NCI-H82 (cell line): ENCODE results near the gene TMEM62.
"Not testable (repeated sequence)": the region's sequence is repeated elsewhere in the genome, so short reads cannot be mapped to it uniquely, and the experiment has no call there.

Experiments used
- DNase-seq: peaks from one replicate; lab custom pipeline; 2025; lab: John Stamatoyannopoulos, UW

TMEM62 gene

DNA sequence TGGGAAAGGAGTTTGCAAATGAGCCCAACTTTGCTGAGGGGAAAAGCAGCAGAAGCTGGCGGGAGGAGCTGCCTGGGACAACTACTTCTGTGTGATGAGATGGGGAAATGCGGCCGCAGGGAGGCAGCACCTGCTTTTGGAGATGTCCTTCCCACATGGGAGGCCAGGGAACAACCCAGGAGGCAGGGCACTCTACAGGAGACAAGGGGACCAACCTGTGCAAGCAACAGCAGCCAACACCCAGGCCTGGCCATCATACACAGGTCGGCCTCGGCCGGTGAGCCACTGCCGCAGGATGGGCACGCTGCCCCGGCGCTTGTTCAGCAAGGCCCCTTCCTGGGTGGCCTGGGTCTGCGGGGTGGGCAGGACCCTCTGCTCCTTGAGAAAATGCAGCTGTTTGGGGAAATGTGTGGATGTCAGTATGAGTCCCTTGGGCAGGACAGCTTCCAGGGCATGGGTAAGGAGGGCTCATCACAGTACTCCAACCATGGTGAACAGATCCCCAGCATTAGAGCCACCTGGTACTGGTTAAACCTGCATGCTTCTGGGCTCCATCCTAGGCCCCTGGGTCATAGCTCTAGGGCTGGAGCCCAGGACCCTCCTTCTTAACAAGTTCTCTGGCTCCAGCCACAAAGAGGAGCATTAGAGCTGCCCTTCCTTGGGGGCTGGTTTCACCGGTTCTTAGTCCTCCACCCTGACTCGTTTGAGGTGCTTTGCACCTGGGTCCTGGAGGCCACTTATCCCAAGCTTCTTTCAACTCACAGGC is 75.9 kb downstream of the TMEM62 start:
- DNase-seq, result peak; percentile 40

DNA sequence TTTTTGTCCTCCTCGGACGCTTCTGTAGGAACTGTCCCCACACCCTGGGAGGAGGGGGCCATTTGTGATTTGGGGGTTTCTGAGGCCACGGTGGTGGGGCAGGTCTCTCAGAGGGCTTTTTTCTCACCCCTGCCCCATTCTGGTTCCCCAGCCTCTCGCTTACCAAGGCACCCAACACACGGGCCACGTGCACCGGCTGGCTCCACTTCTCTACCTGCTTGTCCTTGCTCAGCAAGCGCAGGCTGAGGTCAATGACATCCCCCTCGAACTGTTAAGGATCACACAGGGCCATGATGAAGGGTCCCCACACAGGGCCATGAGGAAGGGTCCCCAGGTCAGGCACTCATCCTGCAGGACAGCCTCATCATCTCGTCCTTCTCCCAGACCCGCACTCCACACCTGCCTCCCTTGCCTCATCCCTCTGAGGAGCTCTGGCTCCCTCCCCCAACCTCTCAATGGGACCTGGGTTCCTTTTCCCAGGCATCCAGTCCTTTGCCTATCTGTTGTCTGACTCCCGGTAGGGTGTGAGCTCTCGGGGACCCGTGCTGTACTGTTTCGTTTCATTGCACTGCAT is 76.9 kb downstream of the TMEM62 start:
- no peak for DNase-seq

- no peak for DNase-seq
Measured at GRCh38 chr15:43210807-43211206, 77.4 kb downstream of the TMEM62 start.

GRCh38 chr15:43211224-43211735 is 77.9 kb downstream of the TMEM62 start:
- no peak for DNase-seq

DNA sequence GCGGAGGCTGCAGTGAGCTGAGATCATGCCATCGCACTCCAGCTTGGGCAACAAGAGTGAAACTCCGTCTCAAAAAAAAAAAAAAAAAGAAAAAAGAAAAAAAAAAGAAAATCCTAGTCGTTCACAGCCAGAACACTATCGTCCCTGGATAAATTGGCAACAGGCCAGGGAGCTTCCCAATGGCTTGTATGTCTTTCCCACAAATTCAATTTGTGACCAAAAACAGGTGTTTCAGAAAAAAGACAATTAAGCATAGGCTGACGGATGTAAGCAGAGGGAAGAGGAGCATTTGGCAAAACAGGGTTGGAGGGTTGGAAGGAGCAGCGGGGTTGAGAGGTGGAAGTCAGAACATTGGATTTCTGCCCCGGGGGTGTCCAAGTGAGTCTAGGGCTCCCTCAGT is 78.9 kb downstream of the TMEM62 start:
- DNase-seq, result peak; percentile 10

- no peak for DNase-seq
Measured at GRCh38 chr15:43212951-43213350, 79.6 kb downstream of the TMEM62 start.

GRCh38 chr15:43213466-43213865 is 80.1 kb downstream of the TMEM62 start:
- no peak for DNase-seq

- no peak for DNase-seq
Measured at GRCh38 chr15:43214169-43214568, 80.8 kb downstream of the TMEM62 start.

DNA sequence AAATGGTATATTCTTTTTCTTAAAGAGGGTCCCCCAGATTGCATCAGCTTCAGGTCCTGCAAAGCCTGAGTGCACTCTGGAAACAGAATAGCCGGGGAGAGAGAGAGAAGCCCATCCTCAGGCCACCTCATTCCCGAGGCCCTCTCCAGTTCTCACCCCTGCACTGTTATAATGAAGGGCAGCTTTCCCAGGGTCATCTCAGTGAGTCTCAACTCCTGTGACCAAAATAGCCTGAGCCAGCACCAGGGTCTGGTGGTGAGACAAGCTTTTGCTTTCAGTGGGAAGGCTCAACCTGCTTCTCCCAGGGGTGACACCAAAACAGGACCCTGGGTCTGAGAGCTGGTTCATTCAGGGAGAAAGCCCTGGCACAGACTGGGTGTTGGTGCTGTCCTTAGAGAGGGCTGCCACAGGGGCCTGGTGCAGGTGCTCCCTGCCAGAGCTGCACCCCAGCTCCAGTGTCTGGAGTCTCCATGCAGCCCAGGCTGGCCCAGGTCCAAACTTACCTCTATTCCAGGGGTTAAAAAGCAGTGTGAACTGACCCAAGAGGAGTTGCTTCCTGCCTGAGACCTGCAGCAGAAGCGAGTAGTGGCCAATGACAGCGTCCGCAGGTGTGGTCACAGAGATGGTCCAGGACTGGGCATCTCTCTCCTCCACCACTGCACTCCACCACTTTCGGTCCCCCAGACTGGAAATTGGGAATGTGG is 81.4 kb downstream of the TMEM62 start:
- DNase-seq, result no peak

DNA sequence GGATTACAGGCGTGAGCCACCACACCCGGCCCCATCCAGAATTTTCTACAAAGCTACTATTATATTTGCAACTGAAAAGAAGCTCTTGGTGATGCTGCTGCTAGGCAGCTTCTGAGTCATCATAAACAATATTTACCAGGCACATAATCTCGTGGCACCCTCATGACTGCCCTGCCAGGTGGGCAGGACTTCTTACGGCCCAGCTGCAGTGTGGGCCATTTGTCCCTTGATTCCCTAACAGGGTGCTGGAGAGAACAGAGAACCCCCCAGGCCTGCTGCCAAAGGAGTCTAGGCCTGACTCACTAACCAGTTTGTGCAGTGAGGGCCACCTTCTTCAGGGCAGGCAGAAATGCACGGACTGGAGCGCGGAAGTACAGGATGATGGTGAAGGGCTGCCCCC is 82.6 kb downstream of the TMEM62 start:
- no peak for DNase-seq

- DNase-seq, result peak; percentile 51
Measured at GRCh38 chr15:43218908-43219706, 85.7 kb downstream of the TMEM62 start.

GRCh38 chr15:43219929-43220928 is 86.8 kb downstream of the TMEM62 start:
- DNase-seq, result no peak

GRCh38 chr15:43220991-43221403 is 87.6 kb downstream of the TMEM62 start, which contains the start of gene EPB42:
EPB42 (minus strand) TSS chr15:43221018; CDS start chr15:43220825, 193 bp downstream.
- DNase-seq, result no peak

DNA sequence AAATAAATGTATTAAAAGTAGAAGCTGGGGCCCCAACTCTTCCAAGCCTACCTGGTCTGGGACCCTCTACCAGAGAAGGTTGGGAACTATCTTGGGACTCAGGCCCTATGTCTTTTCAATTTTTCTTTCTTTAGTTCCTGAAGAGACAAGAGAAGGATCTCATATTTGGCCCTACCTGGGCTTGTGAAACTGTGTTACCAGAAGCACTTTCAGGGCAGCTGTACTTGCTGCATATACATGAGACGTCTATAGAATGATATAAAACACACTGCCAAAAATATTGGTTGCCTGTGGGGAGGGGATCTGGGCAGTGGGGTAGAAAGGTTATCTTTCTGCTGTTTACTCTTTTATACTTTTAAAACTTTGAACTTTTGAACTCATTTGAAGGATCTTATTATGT is 88.0 kb downstream of the TMEM62 start:
- no peak for DNase-seq

DNA sequence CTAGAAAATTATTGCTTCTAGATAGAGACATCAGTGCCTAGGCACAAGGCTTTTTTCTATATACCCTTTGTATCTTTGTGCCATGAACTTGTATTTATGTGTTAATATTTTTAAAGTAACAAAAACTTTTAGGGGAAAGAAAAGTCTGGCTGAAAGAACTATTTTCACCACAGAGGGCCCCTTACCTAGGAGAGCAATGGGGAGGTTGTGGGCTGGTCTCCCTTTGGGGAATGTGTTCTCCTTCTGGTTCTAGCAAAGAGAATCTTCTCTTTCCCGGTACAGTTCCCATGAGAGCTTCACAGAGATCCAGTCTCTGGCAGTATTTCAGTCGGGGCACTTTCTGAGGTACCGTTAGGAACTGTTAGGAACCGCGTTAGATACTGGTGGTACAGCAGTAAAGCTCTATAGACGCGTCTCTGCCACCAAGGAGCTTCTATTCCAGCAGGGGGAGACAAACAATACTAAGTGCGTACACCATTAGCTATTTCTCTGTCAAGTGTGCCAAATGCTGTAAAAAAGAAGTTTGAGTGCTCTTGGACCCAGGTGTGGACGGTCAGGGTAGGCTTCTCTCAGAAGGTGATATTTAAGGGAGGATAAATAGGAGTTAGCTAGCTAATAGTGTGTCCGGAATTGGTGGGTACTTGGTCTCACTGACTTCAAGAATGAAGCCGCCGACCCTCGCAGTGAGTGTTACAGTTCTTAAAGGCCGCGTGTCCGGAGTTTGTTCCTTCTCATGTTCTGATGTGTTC is 92.0 kb downstream of the TMEM62 start:
- peak; percentile 74 for DNase-seq

DNA sequence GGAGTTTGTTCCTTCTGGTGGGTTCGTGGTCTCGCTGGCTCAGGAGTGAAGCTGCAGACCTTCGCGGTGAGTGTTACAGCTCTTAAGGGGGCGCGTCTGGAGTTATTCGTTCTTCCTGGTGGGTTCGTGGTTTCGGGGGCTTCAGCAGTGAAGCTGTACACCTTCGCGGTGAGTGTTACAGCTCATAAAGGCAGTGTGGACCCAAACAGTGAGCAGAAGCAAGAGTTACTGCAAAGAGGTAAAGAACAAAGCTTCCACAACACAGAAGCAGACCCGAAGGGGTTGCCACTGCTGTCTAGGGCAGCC is 92.5 kb downstream of the TMEM62 start:
- DNase-seq, result not testable (repeated sequence)

DNA sequence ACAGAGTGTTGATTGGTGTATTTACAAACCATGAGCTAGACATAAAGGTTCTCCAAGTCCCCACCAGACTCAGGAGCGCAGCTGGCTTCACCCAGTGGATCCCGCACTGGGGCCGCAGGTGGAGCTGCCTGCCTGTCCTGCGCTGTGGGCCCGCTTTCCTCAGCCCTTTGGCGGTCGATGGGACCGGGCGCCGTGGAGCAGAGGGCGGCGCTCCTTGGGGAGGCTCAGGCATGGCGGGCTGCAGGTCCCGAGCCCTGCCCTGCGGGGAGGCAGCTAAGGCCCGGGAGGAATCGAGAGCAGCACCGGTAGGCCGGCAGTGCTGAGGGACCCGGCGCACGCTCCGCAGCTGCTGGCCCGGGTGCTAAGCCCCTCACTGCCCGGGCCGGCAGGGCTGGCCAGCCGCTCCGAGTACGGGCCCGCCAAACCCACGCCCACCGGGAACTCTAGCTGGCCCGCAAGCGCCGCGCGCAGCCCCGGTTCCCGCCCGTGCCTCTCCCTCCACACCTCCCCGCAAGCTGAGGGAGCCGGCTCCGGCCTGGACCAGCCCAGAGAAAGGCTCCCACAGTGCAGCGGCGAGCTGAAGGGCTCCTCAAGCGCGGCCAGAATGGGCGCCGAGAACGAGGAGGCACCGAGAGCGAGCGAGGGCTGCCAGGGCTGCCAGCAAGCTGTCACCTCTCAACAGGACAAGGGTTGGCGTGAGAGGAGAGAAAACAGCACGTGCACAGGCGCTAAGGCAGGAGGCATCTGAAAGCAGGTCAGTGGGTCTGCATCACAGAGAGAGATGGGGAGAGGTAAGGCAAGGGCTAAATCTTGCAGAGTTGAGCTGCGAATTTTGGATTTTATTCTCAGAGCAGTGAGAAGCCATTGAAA is 93.3 kb downstream of the TMEM62 start:
- no peak for DNase-seq

DNA sequence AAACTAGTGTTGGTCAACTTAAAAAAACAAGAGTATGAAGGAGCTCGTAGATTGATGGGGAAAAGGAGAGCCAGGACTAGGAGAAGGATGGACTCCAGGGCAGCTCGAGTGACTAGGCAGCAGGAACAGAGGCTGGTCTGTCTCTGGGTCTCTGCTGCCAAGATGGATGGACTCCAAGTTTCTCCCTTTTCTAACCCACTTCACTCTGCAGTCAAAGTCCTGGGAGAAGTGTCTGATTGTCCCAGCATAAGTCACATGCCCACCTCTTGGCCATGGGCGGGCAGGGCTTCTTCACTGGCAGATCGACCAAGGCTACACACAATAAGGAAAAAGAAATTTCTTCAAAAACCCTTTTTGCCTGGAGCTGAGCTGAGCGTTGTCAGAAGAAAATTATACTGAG is 96.6 kb downstream of the TMEM62 start:
- no peak for DNase-seq

GRCh38 chr15:43230640-43231115 is 97.3 kb downstream of the TMEM62 start:
- DNase-seq, result no peak
